K562 (cell line): ENCODE data around the gene S100A3. TPM values are rescaled to one million over a fixed set of nuclear protein-coding genes. Genes with fewer than 3 reads are reported as not detected.

Experiments used
- CEBPG ChIP-seq, 3 experiments: fragments of 200-800 bp in 1 of 3; sonication (Bioruptor generic) in 1 of 3; sonication (generic) in 1 of 3; formaldehyde crosslinking in 1 of 3; IDR thresholded peaks in 2 of 3; conservative IDR thresholded peaks in 1 of 3; 2 replicates each; pipeline versions ENCODE4 v1.6.1 to v1.8.0; 2016 to 2022; ENCODE audit warnings: missing compliant biosample characterization in 2 of 3, missing genetic modification characterization in 2 of 3, mild to moderate bottlenecking in 1 of 3, missing genetic modification reagents in 1 of 3
- GTF2F1 ChIP-seq: IDR thresholded peaks from 2 replicates; pipeline ENCODE4 v1.6.1; 2011; ENCODE audit warnings: low read depth, low read length, improper control_type of control experiment
- HNRNPL ChIP-seq: fragments of 200-400 bp; formaldehyde crosslinking; IDR thresholded peaks from 2 replicates; pipeline ENCODE4 v1.6.1; 2017; ENCODE audit warnings: low read depth, mild to moderate bottlenecking, low read length
- NFRKB ChIP-seq: fragments of 450-650 bp; IDR thresholded peaks from 2 replicates; pipeline ENCODE4 v1.6.1; 2016; ENCODE audit warnings: low read depth
- NFXL1 ChIP-seq: fragments of 450-650 bp; formaldehyde crosslinking; IDR thresholded peaks from 2 replicates; pipeline ENCODE4 v1.4.0; 2021; ENCODE audit warnings: mild to moderate bottlenecking
- RBBP5 ChIP-seq: fragments of 200-600 bp; sonication (generic); IDR thresholded peaks from 2 replicates; pipeline ENCODE4 v1.6.1; 2012; ENCODE audit warnings: borderline replicate concordance, mild to moderate bottlenecking, low read length, control low read depth, inconsistent platforms; ENCODE audit not compliant: insufficient read depth, poor library complexity, severe bottlenecking
- SMAD4 ChIP-seq: fragments of 250-450 bp; sonication (Bioruptor Pico); conservative IDR thresholded peaks from 2 replicates; pipeline ENCODE4 v1.8.0; 2021; ENCODE audit warnings: inconsistent platforms, mild to moderate bottlenecking, moderate library complexity
- SRSF3 ChIP-seq: fragments of 200-400 bp; formaldehyde crosslinking; IDR thresholded peaks from 2 replicates; pipeline ENCODE4 v1.6.1; 2016; ENCODE audit warnings: mild to moderate bottlenecking, low read length, moderate library complexity; ENCODE audit not compliant: insufficient read depth
- polyA plus RNA-seq, 8 experiments: library from polyadenylated mRNA; depleted of rRNA in 4 of 8; stranded (reverse) in 5 of 8; unstranded in 3 of 8; fragments of >200 nt; fragmentation: Nextera tagmentation in 2 of 8; fragmentation: Illumina TruSeq in 1 of 8; extraction: Ambion mirVana in 2 of 8; extraction: Trizol in 1 of 8; gene quantifications; 2 replicates each; pipeline versions ENCODE4 v1.2.1 to v1.2.3, GENCODE V29; 2011 to 2014; ENCODE audit warnings: inconsistent platforms in 1 of 8, missing spikeins in 1 of 8
- total RNA-seq, 7 experiments: library from RNA; depleted of rRNA in 6 of 7; stranded (reverse); fragments of >200 nt in 6 of 7; fragmentation: Illumina TruSeq in 2 of 7; extraction: Trizol in 2 of 7; gene quantifications; 2 replicates each; pipeline versions ENCODE4 v1.2.1 to v1.2.3, GENCODE V29; 2011 to 2021; ENCODE audit warnings: low replicate concordance in 1 of 7
- TF ChIP-seq, protein P1 (sequence below): sonication (generic); formaldehyde crosslinking; IDR thresholded peaks from 2 replicates; pipeline ENCODE4 v1.8.1; 2023; ENCODE audit warnings: mild to moderate bottlenecking, missing genetic modification reagents, moderate library complexity
- TF ChIP-seq, protein P2 (sequence below), 2 experiments: fragments of 450-650 bp; IDR thresholded peaks; 2 replicates each; pipeline ENCODE4 v1.6.1; 2016
- TF ChIP-seq, protein P3 (sequence below): fragments of 450-650 bp; IDR thresholded peaks from 2 replicates; pipeline ENCODE4 v1.6.1; 2017; ENCODE audit warnings: mild to moderate bottlenecking, moderate library complexity
- TF ChIP-seq, protein P4 (sequence below), 2 experiments: fragments of 450-650 bp; formaldehyde crosslinking in 1 of 2; IDR thresholded peaks; 2 replicates each; pipeline versions ENCODE4 v1.4.0 to v1.6.1; 2014 to 2020; ENCODE audit warnings: mild to moderate bottlenecking in 2 of 2, borderline replicate concordance in 1 of 2, low read depth in 1 of 2

S100A3 gene
- total and polyA plus RNA-seq, 9 of the 15 experiments (the other 6 are each of a cell fraction or from before 2014, with no cell fraction given) = 0.08 to 1.7 (median 0.18) TPM; not detected in 4

DNA sequence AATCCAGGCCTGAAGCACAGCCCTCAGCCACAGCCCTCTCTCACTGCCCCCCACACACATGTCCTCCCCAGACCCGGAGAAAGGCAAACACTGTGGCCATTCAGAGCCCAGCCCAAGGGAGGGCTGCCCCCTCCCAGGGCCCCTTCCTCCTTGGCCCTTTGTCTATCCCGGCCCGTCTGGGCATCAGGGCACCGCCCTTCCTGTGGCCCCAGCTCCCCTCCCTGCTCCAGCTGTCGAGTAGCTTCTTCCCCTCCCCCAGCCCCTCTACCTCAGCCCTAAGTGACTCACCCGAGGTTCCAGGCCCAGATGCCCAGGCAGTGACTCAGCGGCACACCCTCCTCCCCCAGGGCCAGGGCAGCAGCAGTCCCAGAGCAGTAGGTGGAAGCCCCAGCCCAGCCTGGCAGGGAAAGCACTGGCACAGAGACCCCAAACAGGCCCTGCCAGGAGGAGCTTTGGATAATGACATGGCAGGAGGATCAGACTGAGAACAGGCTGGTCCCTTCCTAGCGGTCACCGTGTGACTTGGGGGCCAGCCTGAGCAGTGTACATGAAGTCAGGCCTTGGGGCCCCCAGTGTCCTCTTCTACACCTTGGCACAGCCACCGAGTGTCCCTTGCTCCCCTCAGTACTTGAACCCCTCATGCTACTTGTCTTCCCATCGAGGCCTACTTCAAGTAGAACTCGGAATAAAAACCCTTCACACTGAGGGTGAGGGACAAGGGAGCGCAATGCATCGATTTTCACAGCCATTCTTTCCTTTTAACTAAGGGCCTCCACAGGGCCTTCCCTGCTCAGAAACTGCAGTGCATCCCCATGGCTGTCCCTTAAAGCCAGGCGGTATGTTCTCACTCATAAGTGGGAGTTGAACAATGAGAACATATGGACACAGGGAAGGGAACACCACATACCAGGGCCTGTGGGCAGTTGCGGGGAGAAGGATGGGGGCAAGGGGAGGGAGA lies 17.6 kb upstream of the S100A3 start (continued):
- TF ChIP-seq, protein P1, sequence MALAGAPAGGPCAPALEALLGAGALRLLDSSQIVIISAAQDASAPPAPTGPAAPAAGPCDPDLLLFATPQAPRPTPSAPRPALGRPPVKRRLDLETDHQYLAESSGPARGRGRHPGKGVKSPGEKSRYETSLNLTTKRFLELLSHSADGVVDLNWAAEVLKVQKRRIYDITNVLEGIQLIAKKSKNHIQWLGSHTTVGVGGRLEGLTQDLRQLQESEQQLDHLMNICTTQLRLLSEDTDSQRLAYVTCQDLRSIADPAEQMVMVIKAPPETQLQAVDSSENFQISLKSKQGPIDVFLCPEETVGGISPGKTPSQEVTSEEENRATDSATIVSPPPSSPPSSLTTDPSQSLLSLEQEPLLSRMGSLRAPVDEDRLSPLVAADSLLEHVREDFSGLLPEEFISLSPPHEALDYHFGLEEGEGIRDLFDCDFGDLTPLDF = no peak
- TF ChIP-seq GTF2F1 = no peak
- TF ChIP-seq SMAD4 (CRISPR knock-in tag) = peak; percentile 90
- TF ChIP-seq, protein P2, sequence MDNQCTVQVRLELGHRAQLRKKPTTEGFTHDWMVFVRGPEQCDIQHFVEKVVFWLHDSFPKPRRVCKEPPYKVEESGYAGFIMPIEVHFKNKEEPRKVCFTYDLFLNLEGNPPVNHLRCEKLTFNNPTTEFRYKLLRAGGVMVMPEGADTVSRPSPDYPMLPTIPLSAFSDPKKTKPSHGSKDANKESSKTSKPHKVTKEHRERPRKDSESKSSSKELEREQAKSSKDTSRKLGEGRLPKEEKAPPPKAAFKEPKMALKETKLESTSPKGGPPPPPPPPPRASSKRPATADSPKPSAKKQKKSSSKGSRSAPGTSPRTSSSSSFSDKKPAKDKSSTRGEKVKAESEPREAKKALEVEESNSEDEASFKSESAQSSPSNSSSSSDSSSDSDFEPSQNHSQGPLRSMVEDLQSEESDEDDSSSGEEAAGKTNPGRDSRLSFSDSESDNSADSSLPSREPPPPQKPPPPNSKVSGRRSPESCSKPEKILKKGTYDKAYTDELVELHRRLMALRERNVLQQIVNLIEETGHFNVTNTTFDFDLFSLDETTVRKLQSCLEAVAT (IDR thresholded peaks at IDR 0.05) = no peak
- TF ChIP-seq NFRKB = peak; percentile 84
- peak; percentile 52; the same call in 1 of the 2 replicates for TF ChIP-seq HNRNPL
- TF ChIP-seq SRSF3 = no peak
- TF ChIP-seq, protein P3, sequence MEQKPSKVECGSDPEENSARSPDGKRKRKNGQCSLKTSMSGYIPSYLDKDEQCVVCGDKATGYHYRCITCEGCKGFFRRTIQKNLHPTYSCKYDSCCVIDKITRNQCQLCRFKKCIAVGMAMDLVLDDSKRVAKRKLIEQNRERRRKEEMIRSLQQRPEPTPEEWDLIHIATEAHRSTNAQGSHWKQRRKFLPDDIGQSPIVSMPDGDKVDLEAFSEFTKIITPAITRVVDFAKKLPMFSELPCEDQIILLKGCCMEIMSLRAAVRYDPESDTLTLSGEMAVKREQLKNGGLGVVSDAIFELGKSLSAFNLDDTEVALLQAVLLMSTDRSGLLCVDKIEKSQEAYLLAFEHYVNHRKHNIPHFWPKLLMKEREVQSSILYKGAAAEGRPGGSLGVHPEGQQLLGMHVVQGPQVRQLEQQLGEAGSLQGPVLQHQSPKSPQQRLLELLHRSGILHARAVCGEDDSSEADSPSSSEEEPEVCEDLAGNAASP = no peak
- no peak for TF ChIP-seq CEBPG (CRISPR knock-in tag; IDR thresholded peaks at IDR 0.05)
- TF ChIP-seq CEBPG (tag; conservative IDR thresholded peaks at IDR 0.05 in 1 of 2, IDR thresholded peaks at IDR 0.05 in 1 of 2) = no peak
- no peak for TF ChIP-seq NFXL1 (CRISPR knock-in tag)
- TF ChIP-seq, protein P4, sequence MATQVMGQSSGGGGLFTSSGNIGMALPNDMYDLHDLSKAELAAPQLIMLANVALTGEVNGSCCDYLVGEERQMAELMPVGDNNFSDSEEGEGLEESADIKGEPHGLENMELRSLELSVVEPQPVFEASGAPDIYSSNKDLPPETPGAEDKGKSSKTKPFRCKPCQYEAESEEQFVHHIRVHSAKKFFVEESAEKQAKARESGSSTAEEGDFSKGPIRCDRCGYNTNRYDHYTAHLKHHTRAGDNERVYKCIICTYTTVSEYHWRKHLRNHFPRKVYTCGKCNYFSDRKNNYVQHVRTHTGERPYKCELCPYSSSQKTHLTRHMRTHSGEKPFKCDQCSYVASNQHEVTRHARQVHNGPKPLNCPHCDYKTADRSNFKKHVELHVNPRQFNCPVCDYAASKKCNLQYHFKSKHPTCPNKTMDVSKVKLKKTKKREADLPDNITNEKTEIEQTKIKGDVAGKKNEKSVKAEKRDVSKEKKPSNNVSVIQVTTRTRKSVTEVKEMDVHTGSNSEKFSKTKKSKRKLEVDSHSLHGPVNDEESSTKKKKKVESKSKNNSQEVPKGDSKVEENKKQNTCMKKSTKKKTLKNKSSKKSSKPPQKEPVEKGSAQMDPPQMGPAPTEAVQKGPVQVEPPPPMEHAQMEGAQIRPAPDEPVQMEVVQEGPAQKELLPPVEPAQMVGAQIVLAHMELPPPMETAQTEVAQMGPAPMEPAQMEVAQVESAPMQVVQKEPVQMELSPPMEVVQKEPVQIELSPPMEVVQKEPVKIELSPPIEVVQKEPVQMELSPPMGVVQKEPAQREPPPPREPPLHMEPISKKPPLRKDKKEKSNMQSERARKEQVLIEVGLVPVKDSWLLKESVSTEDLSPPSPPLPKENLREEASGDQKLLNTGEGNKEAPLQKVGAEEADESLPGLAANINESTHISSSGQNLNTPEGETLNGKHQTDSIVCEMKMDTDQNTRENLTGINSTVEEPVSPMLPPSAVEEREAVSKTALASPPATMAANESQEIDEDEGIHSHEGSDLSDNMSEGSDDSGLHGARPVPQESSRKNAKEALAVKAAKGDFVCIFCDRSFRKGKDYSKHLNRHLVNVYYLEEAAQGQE (IDR thresholded peaks at IDR 0.05; ENCODE audit: borderline replicate concordance) = peak; percentile 50
- TF ChIP-seq, protein P4 (CRISPR knock-in tag; IDR thresholded peaks at IDR 0.05; ENCODE audit: low read depth) = no peak
- TF ChIP-seq RBBP5 = no peak
